K562 (cell line): ENCODE data around the gene DNAJC18. TPM values are rescaled to one million over a fixed set of nuclear protein-coding genes. Genes with fewer than 3 reads are reported as not detected.

ENCODE experiments used
- ATAC-seq: fragments of 200-7000 bp; cut with Tn5 transposase; 3 replicates; pipeline ENCODE4 v1.9.1; 2020; ENCODE audit warnings: moderate library complexity
- BruUV-seq: library from RNA; stranded (reverse); fragments of 400-500 nt; replicated peaks from 2 replicates; lab custom pipeline; 2021; lab: Mats Ljungman, UMichigan
- CTCF ChIA-PET: fragments of 300-600 bp; formaldehyde crosslinking; extraction: SDS; loops from one replicate; lab custom pipeline; 2021; ENCODE audit warnings: low intra/inter-chr PET ratio; lab: Yijun Ruan, JAX
- POLR2A ChIA-PET: fragments of 300-600, 350-650 bp; sonication (Branson Sonifier 250); formaldehyde crosslinking; extraction: SDS; loops from one replicate; lab custom pipeline; 2021; ENCODE audit warnings: antibody characterized with exemption, inconsistent platforms; lab: Yijun Ruan, JAX
- DNase-seq, 4 experiments: peaks; one replicate each; pipeline versions ENCODE4 v3.0.0 to v3.0.0-alpha.2; 2011 to 2018; ENCODE audit warnings: low spot score in 3 of 4, mixed read lengths in 3 of 4; ENCODE audit errors: extremely low read depth in 1 of 4
- FAIRE-seq: peaks from 2 replicates; lab custom pipeline; 2011; peaks lifted over from hg19 to GRCh38; lab: Jason Lieb, UNC
- H2AFZ ChIP-seq: 2 replicates; pipeline ENCODE4 v1.6.0; 2011; ENCODE audit warnings: low read depth, low read length, control low read depth, inconsistent platforms
- H3K27ac ChIP-seq: fragments of 200-600 bp; 3 replicates; pipeline ENCODE4 v1.8.0; 2011; ENCODE audit warnings: low read depth, mild to moderate bottlenecking, control low read depth, inconsistent platforms, low read length, moderate library complexity, mixed read lengths; ENCODE audit errors: extremely low read depth
- H3K27me3 ChIP-seq, 2 experiments: fragments of 300-600 bp in 1 of 2; 2 replicates in 1 of 2; 3 replicates in 1 of 2; pipeline versions ENCODE4 v1.6.0 to v1.8.0; 2011; ENCODE audit warnings: inconsistent platforms in 2 of 2, low read length in 2 of 2, mild to moderate bottlenecking in 1 of 2, mixed read lengths in 1 of 2, moderate library complexity in 1 of 2; ENCODE audit not compliant: control insufficient read depth in 2 of 2, insufficient read depth in 2 of 2
- H3K36me3 ChIP-seq: fragments of 300-600 bp; 3 replicates; pipeline ENCODE4 v1.8.0; 2011; ENCODE audit warnings: mild to moderate bottlenecking, low read length, inconsistent platforms; ENCODE audit not compliant: control insufficient read depth, insufficient read depth
- H3K4me1 ChIP-seq, 2 experiments: fragments of 200-600 bp in 1 of 2; replicated peaks in 1 of 2; 2 replicates in 1 of 2; 3 replicates in 1 of 2; pipeline versions ENCODE4 v1.5.1 to v1.8.0; 2011; ENCODE audit warnings: inconsistent platforms in 2 of 2, low read length in 2 of 2, mild to moderate bottlenecking in 1 of 2, mixed read lengths in 1 of 2, moderate library complexity in 1 of 2; ENCODE audit not compliant: control insufficient read depth in 2 of 2, insufficient read depth in 2 of 2
- H3K4me2 ChIP-seq: 2 replicates; pipeline ENCODE4 v1.6.1; 2011; ENCODE audit warnings: low read length, control low read depth, inconsistent platforms, mixed read lengths; ENCODE audit not compliant: insufficient read depth
- H3K4me3 ChIP-seq: fragments of 200-600 bp; sonication (generic), shearing (Covaris generic); 2 replicates; pipeline ENCODE4 v1.5.1; 2016; ENCODE audit warnings: control low read depth, inconsistent platforms
- H3K79me2 ChIP-seq: fragments of 200-600 bp; 3 replicates; pipeline ENCODE4 v1.8.0; 2011; ENCODE audit warnings: low read length, inconsistent platforms; ENCODE audit not compliant: control insufficient read depth, insufficient read depth
- H3K9ac ChIP-seq, 2 experiments: 2 replicates each; pipeline versions ENCODE4 v1.6.0 to v1.6.1; 2011; ENCODE audit warnings: low read depth in 2 of 2, low read length in 2 of 2, control low read depth in 1 of 2, inconsistent platforms in 1 of 2, mild to moderate bottlenecking in 1 of 2, mixed read lengths in 1 of 2; ENCODE audit not compliant: insufficient read depth in 1 of 2
- H3K9me1 ChIP-seq: one replicate; pipeline ENCODE4 v1.6.0; 2011; ENCODE audit warnings: inconsistent platforms, mild to moderate bottlenecking, low read length, moderate library complexity; ENCODE audit not compliant: control insufficient read depth, insufficient read depth
- H3K9me3 ChIP-seq: replicated peaks from 2 replicates; pipeline ENCODE4 v1.5.1; 2011; ENCODE audit warnings: low read depth, low read length, inconsistent platforms; ENCODE audit not compliant: control insufficient read depth, insufficient read depth
- H4K20me1 ChIP-seq: replicated peaks from 2 replicates; pipeline ENCODE4 v1.6.1; 2011; ENCODE audit warnings: low read length, inconsistent platforms, mixed read lengths; ENCODE audit not compliant: control insufficient read depth, insufficient read depth
- DNMT1 ChIP-seq: fragments of 450-650 bp; IDR thresholded peaks from 2 replicates; pipeline ENCODE4 v1.6.1; 2016; ENCODE audit warnings: antibody characterized with exemption, mild to moderate bottlenecking
- MAZ ChIP-seq, 2 experiments: fragments of 450-650 bp in 1 of 2; sonication (generic) in 1 of 2; formaldehyde crosslinking; IDR thresholded peaks in 1 of 2; conservative IDR thresholded peaks in 1 of 2; 2 replicates each; pipeline versions ENCODE4 v1.4.0 to v1.5.0; 2020; ENCODE audit warnings: mild to moderate bottlenecking in 1 of 2, missing genetic modification reagents in 1 of 2
- NFYB ChIP-seq: IDR thresholded peaks from 2 replicates; pipeline ENCODE4 v1.6.1; 2011; ENCODE audit warnings: mild to moderate bottlenecking, moderate library complexity; ENCODE audit not compliant: insufficient read length; ENCODE audit errors: extremely low read depth
- POLR2A ChIP-seq: fragments of 450-650 bp; conservative IDR thresholded peaks from 2 replicates; pipeline ENCODE4 v1.6.1; 2016
- POLR2G ChIP-seq: fragments of 200-400 bp; formaldehyde crosslinking; IDR thresholded peaks from 2 replicates; pipeline ENCODE4 v1.6.1; 2017; ENCODE audit warnings: low read depth, mild to moderate bottlenecking, antibody characterized with exemption, low read length, moderate library complexity
- SETDB1 ChIP-seq: IDR thresholded peaks from one replicate; pipeline ENCODE4 v1.6.1; 2012; ENCODE audit warnings: low read length, control low read depth, inconsistent platforms
- SNIP1 ChIP-seq: fragments of 450-650 bp; IDR thresholded peaks from 2 replicates; pipeline ENCODE4 v1.7.1; 2017; ENCODE audit warnings: low read depth, mild to moderate bottlenecking
- ZNF174 ChIP-seq: fragments of 250-450 bp; sonication (Bioruptor Pico); IDR thresholded peaks from 2 replicates; pipeline ENCODE4 v1.4.0; 2020; ENCODE audit warnings: mild to moderate bottlenecking
- WGBS: fragments of 100-300 bp; shearing (Covaris generic); methylation state at CpG from one replicate; pipeline ENCODE4 v1.1.6; 2016; ENCODE audit warnings: low coverage, mixed read lengths; ENCODE audit not compliant: insufficient coverage; ENCODE audit errors: missing lambda C conversion rate; 5-methylcytosine and 5-hydroxymethylcytosine counted together
- in situ Hi-C: fragments of 300-500 bp; cut with MboI; formaldehyde crosslinking; loops from 4 replicates; pipeline ENCODE4 v1.15.0; 2018; ENCODE audit warnings: inconsistent platforms, mixed read lengths
- intact Hi-C: fragments of 100-400 bp; cut with micrococcal nuclease; formaldehyde crosslinking; loops from 2 replicates; pipeline ENCODE4 v1.14.2; 2022
- polyA plus RNA-seq, 8 experiments: library from polyadenylated mRNA; depleted of rRNA in 4 of 8; stranded (reverse) in 5 of 8; unstranded in 3 of 8; fragments of >200 nt; fragmentation: Nextera tagmentation in 2 of 8; fragmentation: Illumina TruSeq in 1 of 8; extraction: Ambion mirVana in 2 of 8; extraction: Trizol in 1 of 8; gene quantifications; 2 replicates each; pipeline versions ENCODE4 v1.2.1 to v1.2.3, GENCODE V29; 2011 to 2014; ENCODE audit warnings: inconsistent platforms in 1 of 8, missing spikeins in 1 of 8
- total RNA-seq, 7 experiments: library from RNA; depleted of rRNA in 6 of 7; stranded (reverse); fragments of >200 nt in 6 of 7; fragmentation: Illumina TruSeq in 2 of 7; extraction: Trizol in 2 of 7; gene quantifications; 2 replicates each; pipeline versions ENCODE4 v1.2.1 to v1.2.3, GENCODE V29; 2011 to 2021; ENCODE audit warnings: low replicate concordance in 1 of 7
- TF ChIP-seq, protein P1 (sequence below): sonication (generic); formaldehyde crosslinking; IDR thresholded peaks from 2 replicates; pipeline ENCODE4 v1.8.1; 2023; ENCODE audit warnings: mild to moderate bottlenecking, missing genetic modification reagents

DNAJC18 gene
- total and polyA plus RNA-seq, 9 of the 15 experiments (the other 6 are each of a cell fraction or from before 2014, with no cell fraction given): 1.5 to 13.3 (median 7.5) TPM

- H3K4me3 ChIP-seq: no peak overlapping the region
- ChIA-PET CTCF (no interaction called here), POLR2A (interaction anchor here (1.0 kb wide), 1 partner anchor 249 kb away, joined by 3 read pairs; no protein-coding TSS in a partner anchor)
- peak overlapping the region in 1 of 2 experiments; percentile 41; a peak in 2 of 4 replicates for H3K9ac ChIP-seq
- no peaks in the 10 kb centered on the region for H3K9me1 ChIP-seq
- peaks cover 18 to 47% of the 10 kb centered on the region in 2 experiments; a peak in 4 of 5 replicates for H3K4me1 ChIP-seq
- no peak for FAIRE-seq
- no TSS peak for BruUV-seq
- in situ Hi-C loops (no loop called here), intact Hi-C loops (no loop called here)
- WGBS: 64% methylated on average over 13 of the region's 13 CpGs
- no peaks in the 10 kb centered on the region for H3K9me3 ChIP-seq
- H4K20me1 ChIP-seq: no peaks in the 10 kb centered on the region
- TF ChIP-seq POLR2A (no peak), SNIP1 (no peak)
- H3K4me2 ChIP-seq: no peak overlapping the region
- no peaks in the 10 kb centered on the region for H3K27me3 ChIP-seq
- peak in 1 of 4 experiments; percentile 4 for DNase-seq
- no peak for ATAC-seq
- no peaks in the 10 kb centered on the region for H3K36me3 ChIP-seq
- H2AFZ ChIP-seq: no peak overlapping the region
- H3K27ac ChIP-seq: no peak overlapping the region
- H3K79me2 ChIP-seq: no peaks in the 10 kb centered on the region
These were observed 60.4 kb downstream of the DNAJC18 start for GRCh38 chr5:139378941-139379361.

DNA sequence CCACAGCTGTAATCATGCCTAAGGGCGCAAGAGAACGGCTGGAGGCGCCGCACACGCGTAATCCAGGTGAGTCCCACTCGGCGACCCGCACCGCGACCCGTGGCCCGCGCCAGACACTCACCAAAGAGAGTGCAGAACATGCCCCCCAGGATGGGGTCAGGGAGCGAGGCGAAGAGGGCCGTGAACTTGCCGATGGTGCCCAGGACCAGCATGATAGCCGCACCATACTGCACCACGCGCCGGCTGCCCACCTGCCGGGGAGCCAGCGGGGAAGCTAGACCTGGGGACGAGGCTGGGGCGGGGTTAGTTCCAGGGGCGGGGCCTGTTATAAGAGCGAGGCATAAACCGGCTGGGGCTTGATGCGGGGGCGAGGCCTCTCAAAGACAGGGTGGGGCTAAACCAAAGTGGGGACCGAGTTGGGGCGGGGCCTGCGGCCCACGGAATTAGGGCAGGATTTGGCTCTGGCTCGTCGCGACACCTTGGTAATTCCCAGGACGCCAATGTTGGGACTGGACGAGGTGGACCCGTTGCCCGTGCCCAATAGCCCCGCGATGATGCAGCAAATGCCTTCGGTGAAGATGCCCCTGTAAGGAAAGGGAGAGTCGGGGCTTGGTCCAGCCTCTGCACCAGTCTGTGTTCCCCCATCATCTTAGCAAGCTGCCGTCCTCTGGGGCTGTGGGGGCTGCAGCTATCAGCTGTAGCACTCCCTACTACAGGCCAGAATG is 61.1 kb downstream of the DNAJC18 start:
- Histone ChIP-seq H3K36me3 (no peaks in the 10 kb centered on the region), H4K20me1 (no peaks in the 10 kb centered on the region), H3K4me3 (no peak overlapping the region), H3K4me1 (peaks cover 13 to 41% of the 10 kb centered on the region in 2 experiments; a peak in 4 of 5 replicates), H3K9ac (peak overlapping the region in 1 of 2 experiments; percentile 78; a peak in 1 of 4 replicates), H3K4me2 (no peak overlapping the region), H3K27me3 (no peaks in the 10 kb centered on the region), H3K79me2 (no peaks in the 10 kb centered on the region), H3K27ac (no peak overlapping the region), H2AFZ (no peak overlapping the region), H3K9me1 (no peaks in the 10 kb centered on the region), H3K9me3 (no peaks in the 10 kb centered on the region)
- FAIRE-seq (no peak), ATAC-seq (peak; percentile 39; the same call in 2 of the 3 replicates), DNase-seq (peak in 2 of 4 experiments; percentile 54 to 60)
- BruUV-seq: no TSS peak
- in situ Hi-C loops: no loop called here
- CTCF ChIA-PET: no interaction called here
- intact Hi-C loops: no loop called here
- WGBS: 77% methylated on average over 30 of the region's 47 CpGs
- TF ChIP-seq POLR2G (0 out of 2 replicates have a peak, but pooled peaks have one; percentile 28), MAZ (CRISPR knock-in tag; conservative IDR thresholded peaks at IDR 0.05 in 1 of 2, IDR thresholded peaks at IDR 0.05 in 1 of 2) (no peak), ZNF174 (CRISPR knock-in tag) (no peak), DNMT1 (no peak), NFYB (no peak), SETDB1 (no peak)
- TF ChIP-seq, protein P1, sequence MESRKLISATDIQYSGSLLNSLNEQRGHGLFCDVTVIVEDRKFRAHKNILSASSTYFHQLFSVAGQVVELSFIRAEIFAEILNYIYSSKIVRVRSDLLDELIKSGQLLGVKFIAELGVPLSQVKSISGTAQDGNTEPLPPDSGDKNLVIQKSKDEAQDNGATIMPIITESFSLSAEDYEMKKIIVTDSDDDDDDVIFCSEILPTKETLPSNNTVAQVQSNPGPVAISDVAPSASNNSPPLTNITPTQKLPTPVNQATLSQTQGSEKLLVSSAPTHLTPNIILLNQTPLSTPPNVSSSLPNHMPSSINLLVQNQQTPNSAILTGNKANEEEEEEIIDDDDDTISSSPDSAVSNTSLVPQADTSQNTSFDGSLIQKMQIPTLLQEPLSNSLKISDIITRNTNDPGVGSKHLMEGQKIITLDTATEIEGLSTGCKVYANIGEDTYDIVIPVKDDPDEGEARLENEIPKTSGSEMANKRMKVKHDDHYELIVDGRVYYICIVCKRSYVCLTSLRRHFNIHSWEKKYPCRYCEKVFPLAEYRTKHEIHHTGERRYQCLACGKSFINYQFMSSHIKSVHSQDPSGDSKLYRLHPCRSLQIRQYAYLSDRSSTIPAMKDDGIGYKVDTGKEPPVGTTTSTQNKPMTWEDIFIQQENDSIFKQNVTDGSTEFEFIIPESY (CRISPR knock-in tag): peak; percentile 47; the same call in 1 of the 2 replicates
- POLR2A ChIA-PET: interaction anchor here (0.7 to 1.0 kb wide), 2 partner anchors 10 to 250 kb away, joined by 3 read pairs; no protein-coding TSS in a partner anchor
